B cell (primary cell): ENCODE measurements around the gene GRID1.

Experiments
- EZH2 ChIP-seq: IDR thresholded peaks from 2 replicates; pipeline ENCODE4 v1.6.1; 2012; ENCODE audit warnings: borderline replicate concordance, low read depth, mild to moderate bottlenecking, moderate library complexity, low read length; ENCODE audit not compliant: insufficient read depth, poor library complexity, severe bottlenecking
- TF ChIP-seq, protein P1 (sequence below): fragments of 200-600 bp; IDR thresholded peaks from one replicate; pipeline ENCODE4 v1.8.0; 2022; ENCODE audit warnings: antibody characterized with exemption, mild to moderate bottlenecking

DNA sequence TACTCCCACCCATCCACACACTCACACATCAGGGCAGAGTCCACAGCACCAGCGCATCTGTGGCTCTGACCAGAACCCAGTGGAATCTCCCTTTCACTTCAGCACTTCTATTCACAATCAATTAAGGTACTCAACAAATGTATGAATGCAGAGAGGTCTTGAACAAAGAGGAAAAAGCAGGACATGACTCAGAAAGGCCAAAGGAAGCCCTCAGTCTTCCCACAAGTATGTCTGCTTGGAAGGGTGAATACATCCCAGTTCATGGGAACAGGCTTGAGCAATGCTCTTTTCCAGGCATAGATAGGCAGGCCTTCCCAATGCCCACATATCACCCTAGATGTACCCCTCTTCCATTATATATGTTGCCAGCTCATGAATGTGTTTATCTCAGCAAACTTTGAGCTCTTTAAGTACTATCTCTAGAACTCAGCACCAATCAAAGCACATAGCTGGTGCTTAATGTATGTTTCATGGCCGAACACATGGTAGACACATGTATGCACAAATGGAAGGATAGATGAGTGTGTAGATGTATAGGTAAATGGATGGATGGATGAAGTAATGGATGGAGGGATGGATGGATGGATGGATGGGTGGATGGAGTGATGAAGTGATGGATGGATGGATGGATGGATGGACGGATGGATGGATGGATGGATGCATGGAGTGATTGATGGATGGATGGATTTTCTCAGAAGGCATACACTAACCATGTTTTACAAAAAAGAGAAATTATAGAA is 507.6 kb downstream of the GRID1 start:
- TF ChIP-seq, protein P1, sequence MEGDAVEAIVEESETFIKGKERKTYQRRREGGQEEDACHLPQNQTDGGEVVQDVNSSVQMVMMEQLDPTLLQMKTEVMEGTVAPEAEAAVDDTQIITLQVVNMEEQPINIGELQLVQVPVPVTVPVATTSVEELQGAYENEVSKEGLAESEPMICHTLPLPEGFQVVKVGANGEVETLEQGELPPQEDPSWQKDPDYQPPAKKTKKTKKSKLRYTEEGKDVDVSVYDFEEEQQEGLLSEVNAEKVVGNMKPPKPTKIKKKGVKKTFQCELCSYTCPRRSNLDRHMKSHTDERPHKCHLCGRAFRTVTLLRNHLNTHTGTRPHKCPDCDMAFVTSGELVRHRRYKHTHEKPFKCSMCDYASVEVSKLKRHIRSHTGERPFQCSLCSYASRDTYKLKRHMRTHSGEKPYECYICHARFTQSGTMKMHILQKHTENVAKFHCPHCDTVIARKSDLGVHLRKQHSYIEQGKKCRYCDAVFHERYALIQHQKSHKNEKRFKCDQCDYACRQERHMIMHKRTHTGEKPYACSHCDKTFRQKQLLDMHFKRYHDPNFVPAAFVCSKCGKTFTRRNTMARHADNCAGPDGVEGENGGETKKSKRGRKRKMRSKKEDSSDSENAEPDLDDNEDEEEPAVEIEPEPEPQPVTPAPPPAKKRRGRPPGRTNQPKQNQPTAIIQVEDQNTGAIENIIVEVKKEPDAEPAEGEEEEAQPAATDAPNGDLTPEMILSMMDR, result no peak
- no peak for TF ChIP-seq EZH2
